ENCODE results near the gene SYNGAP1. TPM values are rescaled to one million over a fixed set of nuclear protein-coding genes. Genes with fewer than 3 reads are reported as not detected.
"Not testable (repeated sequence)": the region's sequence is repeated elsewhere in the genome, so short reads cannot be mapped to it uniquely, and the experiment has no call there.

Gene SYNGAP1
- total and polyA plus RNA-seq, 2 experiments from 2014 or later, result 0.65 to 2.8 TPM

DNA sequence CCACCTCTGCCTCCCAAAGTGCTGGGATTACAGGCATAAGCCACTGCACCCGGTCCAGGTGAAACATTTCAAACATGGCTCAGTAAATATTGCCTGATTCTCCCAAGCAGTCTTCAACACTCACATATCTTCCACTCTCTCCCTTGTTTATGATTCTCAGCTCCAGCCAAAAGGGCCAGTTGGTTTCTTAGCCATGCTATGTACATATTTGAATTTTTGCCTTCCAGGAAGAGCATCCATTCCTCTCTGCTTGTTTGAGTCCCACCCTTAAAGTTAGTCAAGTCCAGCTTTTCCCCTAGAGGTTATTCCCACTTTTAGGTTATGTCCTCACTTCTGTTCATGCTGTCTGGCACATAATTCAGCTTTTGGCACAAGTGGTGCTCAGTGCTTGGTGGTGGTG is 22.3 kb upstream of the SYNGAP1 start:
- Histone ChIP-seq H3K27me3 (replicated peaks; ENCODE audit: insufficient read depth) (no peaks in the 10 kb centered on the region), H3K4me2 (ENCODE audit: unreplicated experiment) (no peak overlapping the region), H3K9me2 (ENCODE audit: insufficient read depth) (no peaks in the 10 kb centered on the region), H3K79me2 (ENCODE audit: insufficient read depth) (peaks cover 71% of the 10 kb centered on the region), H3K9me3 (ENCODE audit: low read depth) (no peaks in the 10 kb centered on the region), H3K36me3 (ENCODE audit: low read depth) (no peaks in the 10 kb centered on the region), H3K4me1 (ENCODE audit: insufficient read depth) (peaks cover 4% of the 10 kb centered on the region; the same call in 1 of the 2 replicates), H2AFZ (no peak overlapping the region), H3K4me3 (no peak overlapping the region), H3K9ac (no peak overlapping the region), H4K20me1 (ENCODE audit: insufficient read depth) (no peaks in the 10 kb centered on the region), H3K27ac (no peak overlapping the region), H3F3A (ENCODE audit: insufficient read depth) (0 out of 2 replicates have a peak, but pooled peaks cover 3% of the 10 kb centered on the region)
- TF ChIP-seq EZH2 (IDR thresholded peaks at IDR 0.05; ENCODE audit: insufficient read depth, poor library complexity, severe bottlenecking) (no peak), EZH2phosphoT487 (IDR thresholded peaks at IDR 0.05; ENCODE audit: insufficient read depth, low read depth) (no peak)
- DNase-seq, result no peak
- WGBS, 2 experiments (ENCODE audit: low coverage in 1 of 2, low lambda C conversion rate in 2 of 2, missing lambda C conversion rate in 2 of 2), result 90 to 100% methylated on average over 1 of the region's 1 CpG
- in situ Hi-C loops (cut with MboI), result no loop called here

DNA sequence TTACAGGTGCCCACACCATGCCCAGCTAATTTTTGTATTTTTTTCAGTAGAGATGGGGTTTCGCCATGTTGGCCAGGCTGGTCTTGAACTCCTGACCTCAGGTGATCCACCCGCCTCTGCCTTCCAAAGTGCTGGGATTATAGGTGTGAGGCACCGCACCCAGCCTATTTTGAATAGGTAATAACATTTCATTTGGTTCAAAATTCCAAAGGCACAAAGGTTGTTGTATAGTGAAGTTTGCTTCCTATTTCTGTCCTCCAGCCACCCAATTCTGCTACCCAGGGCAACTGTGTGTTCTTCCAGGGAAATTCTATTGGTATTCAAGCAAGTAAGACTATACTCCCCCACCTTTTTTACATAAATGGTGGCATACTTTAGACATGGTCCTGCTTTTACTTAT is 21.3 kb upstream of the SYNGAP1 start:
- not testable (repeated sequence) for H3K36me3 ChIP-seq (ENCODE audit: low read depth)

DNA sequence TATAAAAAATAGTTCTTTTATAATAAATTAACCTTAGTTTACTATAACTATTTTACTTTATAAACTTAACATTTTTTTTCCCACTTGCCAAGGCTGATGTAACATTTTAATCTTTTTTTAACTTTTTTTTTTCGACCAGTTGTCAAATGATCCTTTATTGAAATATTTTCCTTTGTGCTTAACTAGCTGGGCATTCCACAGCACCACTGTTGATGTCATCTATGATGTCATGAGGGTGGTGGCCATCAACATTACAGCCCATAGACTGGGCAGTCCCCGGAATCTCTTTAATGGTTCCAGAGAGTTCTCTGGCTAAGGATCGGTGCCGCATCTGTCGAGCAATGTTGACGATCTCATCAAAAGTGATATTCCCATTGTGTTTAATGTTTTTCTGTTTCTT is 20.0 kb upstream of the SYNGAP1 start:
- H3K9ac ChIP-seq; H4K20me1 ChIP-seq (ENCODE audit: insufficient read depth); H3K4me2 ChIP-seq (ENCODE audit: unreplicated experiment); H3K36me3 ChIP-seq (ENCODE audit: low read depth); DNase-seq; in situ Hi-C loops (cut with MboI); H3K27me3 ChIP-seq (replicated peaks; ENCODE audit: insufficient read depth); H3K4me3 ChIP-seq; H3F3A ChIP-seq (ENCODE audit: insufficient read depth); H3K27ac ChIP-seq; H3K4me1 ChIP-seq (ENCODE audit: insufficient read depth); H3K9me2 ChIP-seq (ENCODE audit: insufficient read depth); H3K9me3 ChIP-seq (ENCODE audit: low read depth); H2AFZ ChIP-seq: not testable (repeated sequence)
- H3K79me2 ChIP-seq (ENCODE audit: insufficient read depth), result peaks cover 50% of the 10 kb centered on the region
- 97 to 99% methylated on average over 6 of the region's 6 CpGs for WGBS, 2 experiments (ENCODE audit: low coverage in 1 of 2, low lambda C conversion rate in 2 of 2, missing lambda C conversion rate in 2 of 2)

More for the DNA sequence above, 21.3 kb upstream of the SYNGAP1 start:
- H3K4me2 ChIP-seq (ENCODE audit: unreplicated experiment); H3K4me1 ChIP-seq (ENCODE audit: insufficient read depth); H3K9me3 ChIP-seq (ENCODE audit: low read depth); H3K9ac ChIP-seq; in situ Hi-C loops (cut with MboI); H3K27ac ChIP-seq; H4K20me1 ChIP-seq (ENCODE audit: insufficient read depth); H3F3A ChIP-seq (ENCODE audit: insufficient read depth); H3K4me3 ChIP-seq; H3K9me2 ChIP-seq (ENCODE audit: insufficient read depth); H2AFZ ChIP-seq; H3K27me3 ChIP-seq (replicated peaks; ENCODE audit: insufficient read depth); DNase-seq: not testable (repeated sequence)
- H3K79me2 ChIP-seq (ENCODE audit: insufficient read depth), result peaks cover 63% of the 10 kb centered on the region
- 97 to 98% methylated on average over 3 of the region's 3 CpGs for WGBS, 2 experiments (ENCODE audit: low coverage in 1 of 2, low lambda C conversion rate in 2 of 2, missing lambda C conversion rate in 2 of 2)

DNA sequence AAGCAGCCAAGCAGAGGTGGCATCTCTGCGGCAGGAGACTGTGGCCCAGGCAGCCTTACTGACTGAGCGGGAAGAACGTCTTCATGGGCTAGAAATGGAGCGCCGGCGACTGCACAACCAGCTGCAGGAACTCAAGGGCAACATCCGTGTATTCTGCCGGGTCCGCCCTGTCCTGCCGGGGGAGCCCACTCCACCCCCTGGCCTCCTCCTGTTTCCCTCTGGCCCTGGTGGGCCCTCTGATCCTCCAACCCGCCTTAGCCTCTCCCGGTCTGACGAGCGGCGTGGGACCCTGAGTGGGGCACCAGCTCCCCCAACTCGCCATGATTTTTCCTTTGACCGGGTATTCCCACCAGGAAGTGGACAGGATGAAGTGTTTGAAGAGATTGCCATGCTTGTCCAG is 15.0 kb upstream of the SYNGAP1 start:
- Histone ChIP-seq H3F3A (ENCODE audit: insufficient read depth) (peaks cover 27% of the 10 kb centered on the region), H3K4me3 (no peak overlapping the region), H3K4me2 (ENCODE audit: unreplicated experiment) (no peak overlapping the region), H3K27me3 (replicated peaks; ENCODE audit: insufficient read depth) (no peaks in the 10 kb centered on the region), H3K36me3 (ENCODE audit: low read depth) (no peaks in the 10 kb centered on the region), H3K4me1 (ENCODE audit: insufficient read depth) (no peaks in the 10 kb centered on the region), H2AFZ (no peak overlapping the region), H4K20me1 (ENCODE audit: insufficient read depth) (no peaks in the 10 kb centered on the region), H3K9me2 (ENCODE audit: insufficient read depth) (no peaks in the 10 kb centered on the region), H3K9me3 (ENCODE audit: low read depth) (no peaks in the 10 kb centered on the region), H3K79me2 (ENCODE audit: insufficient read depth) (peaks cover 3% of the 10 kb centered on the region; the same call in 1 of the 2 replicates), H3K27ac (no peak overlapping the region), H3K9ac (no peak overlapping the region)
- in situ Hi-C loops (cut with MboI), result no loop called here
- no peak for TF ChIP-seq EZH2phosphoT487 (IDR thresholded peaks at IDR 0.05; ENCODE audit: insufficient read depth, low read depth)
- TF ChIP-seq EZH2 (IDR thresholded peaks at IDR 0.05; ENCODE audit: insufficient read depth, poor library complexity, severe bottlenecking), result no peak
- WGBS, 2 experiments (ENCODE audit: low coverage in 1 of 2, low lambda C conversion rate in 2 of 2, missing lambda C conversion rate in 2 of 2), result 96 to 98% methylated on average over 17 of the region's 17 CpGs
- no peak for DNase-seq

DNA sequence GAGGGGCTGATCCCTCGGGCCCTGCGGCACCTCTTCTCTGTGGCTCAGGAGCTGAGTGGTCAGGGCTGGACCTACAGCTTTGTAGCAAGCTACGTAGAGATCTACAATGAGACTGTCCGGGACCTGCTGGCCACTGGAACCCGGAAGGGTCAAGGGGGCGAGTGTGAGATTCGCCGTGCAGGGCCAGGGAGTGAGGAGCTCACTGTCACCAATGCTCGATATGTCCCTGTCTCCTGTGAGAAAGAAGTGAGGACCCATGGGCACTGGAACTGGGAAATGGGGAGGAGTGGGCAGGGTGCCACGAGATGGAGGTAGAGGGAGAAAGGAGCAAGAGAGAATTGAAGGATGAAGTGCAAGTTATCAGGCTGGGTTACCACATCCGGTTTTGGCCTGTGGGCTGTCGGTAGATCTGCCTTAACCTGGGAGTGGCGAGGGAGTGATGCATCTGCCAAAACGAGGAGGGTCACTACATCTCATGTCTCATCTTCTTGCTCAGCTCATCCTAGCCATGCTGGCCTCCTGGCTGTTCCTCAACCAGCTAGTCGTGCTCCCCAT is 14.4 kb upstream of the SYNGAP1 start:
- no peak overlapping the region for H2AFZ ChIP-seq

More for the DNA sequence above, 14.4 kb upstream of the SYNGAP1 start:
- no peak overlapping the region for H3K4me3 ChIP-seq
- no peaks in the 10 kb centered on the region for H3K9me3 ChIP-seq (ENCODE audit: low read depth)
- no peaks in the 10 kb centered on the region for H3K9me2 ChIP-seq (ENCODE audit: insufficient read depth)
- H3F3A ChIP-seq (ENCODE audit: insufficient read depth), result peaks cover 27% of the 10 kb centered on the region
- H3K9ac ChIP-seq, result no peak overlapping the region
- peaks cover 3% of the 10 kb centered on the region; the same call in 1 of the 2 replicates for H3K79me2 ChIP-seq (ENCODE audit: insufficient read depth)
- no peak for TF ChIP-seq EZH2phosphoT487 (IDR thresholded peaks at IDR 0.05; ENCODE audit: insufficient read depth, low read depth)
- no peaks in the 10 kb centered on the region for H3K27me3 ChIP-seq (replicated peaks; ENCODE audit: insufficient read depth)
- no peak for DNase-seq
- no peak overlapping the region for H3K27ac ChIP-seq
- H3K4me2 ChIP-seq (ENCODE audit: unreplicated experiment), result no peak overlapping the region
- no peaks in the 10 kb centered on the region for H3K4me1 ChIP-seq (ENCODE audit: insufficient read depth)
- WGBS, 2 experiments (ENCODE audit: low coverage in 1 of 2, low lambda C conversion rate in 2 of 2, missing lambda C conversion rate in 2 of 2), result 92 to 94% methylated on average over 15 of the region's 15 CpGs
- no peaks in the 10 kb centered on the region for H4K20me1 ChIP-seq (ENCODE audit: insufficient read depth)
- in situ Hi-C loops (cut with MboI), result no loop called here
- no peaks in the 10 kb centered on the region for H3K36me3 ChIP-seq (ENCODE audit: low read depth)

Measured in GM23248 (cell line).